Measurements from ENCODE around the gene SPINT2.
"Not testable (repeated sequence)": the region's sequence is repeated elsewhere in the genome, so short reads cannot be mapped to it uniquely, and the experiment has no call there.

Gene SPINT2, protein sequence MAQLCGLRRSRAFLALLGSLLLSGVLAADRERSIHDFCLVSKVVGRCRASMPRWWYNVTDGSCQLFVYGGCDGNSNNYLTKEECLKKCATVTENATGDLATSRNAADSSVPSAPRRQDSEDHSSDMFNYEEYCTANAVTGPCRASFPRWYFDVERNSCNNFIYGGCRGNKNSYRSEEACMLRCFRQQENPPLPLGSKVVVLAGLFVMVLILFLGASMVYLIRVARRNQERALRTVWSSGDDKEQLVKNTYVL

DNA sequence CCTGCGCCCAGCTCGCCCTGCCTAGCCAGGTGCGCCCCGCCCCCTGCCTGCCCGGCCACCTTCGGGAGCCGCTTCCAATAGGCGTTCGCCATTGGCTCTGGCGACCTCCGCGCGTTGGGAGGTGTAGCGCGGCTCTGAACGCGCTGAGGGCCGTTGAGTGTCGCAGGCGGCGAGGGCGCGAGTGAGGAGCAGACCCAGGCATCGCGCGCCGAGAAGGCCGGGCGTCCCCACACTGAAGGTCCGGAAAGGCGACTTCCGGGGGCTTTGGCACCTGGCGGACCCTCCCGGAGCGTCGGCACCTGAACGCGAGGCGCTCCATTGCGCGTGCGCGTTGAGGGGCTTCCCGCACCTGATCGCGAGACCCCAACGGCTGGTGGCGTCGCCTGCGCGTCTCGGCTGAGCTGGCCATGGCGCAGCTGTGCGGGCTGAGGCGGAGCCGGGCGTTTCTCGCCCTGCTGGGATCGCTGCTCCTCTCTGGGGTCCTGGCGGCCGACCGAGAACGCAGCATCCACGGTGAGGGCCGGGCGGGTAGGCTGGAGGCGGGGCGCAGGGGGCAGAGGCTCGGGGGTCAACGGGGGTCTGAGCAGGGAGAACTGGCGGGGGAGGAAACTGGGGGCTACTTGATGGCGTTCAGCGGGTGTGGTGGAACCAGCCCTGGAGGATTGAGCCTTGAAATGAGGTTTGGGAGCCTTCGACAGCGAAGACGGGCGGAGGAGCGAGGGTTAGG, at the start of gene SPINT2:
Gene SPINT2, plus strand, starts transcription at position 88 of the 727 bp plus-strand sequence. Its CDS starts 320 bp downstream, at position 408.
- DNase-seq (ENCODE audit: low read depth), result no peak

DNA sequence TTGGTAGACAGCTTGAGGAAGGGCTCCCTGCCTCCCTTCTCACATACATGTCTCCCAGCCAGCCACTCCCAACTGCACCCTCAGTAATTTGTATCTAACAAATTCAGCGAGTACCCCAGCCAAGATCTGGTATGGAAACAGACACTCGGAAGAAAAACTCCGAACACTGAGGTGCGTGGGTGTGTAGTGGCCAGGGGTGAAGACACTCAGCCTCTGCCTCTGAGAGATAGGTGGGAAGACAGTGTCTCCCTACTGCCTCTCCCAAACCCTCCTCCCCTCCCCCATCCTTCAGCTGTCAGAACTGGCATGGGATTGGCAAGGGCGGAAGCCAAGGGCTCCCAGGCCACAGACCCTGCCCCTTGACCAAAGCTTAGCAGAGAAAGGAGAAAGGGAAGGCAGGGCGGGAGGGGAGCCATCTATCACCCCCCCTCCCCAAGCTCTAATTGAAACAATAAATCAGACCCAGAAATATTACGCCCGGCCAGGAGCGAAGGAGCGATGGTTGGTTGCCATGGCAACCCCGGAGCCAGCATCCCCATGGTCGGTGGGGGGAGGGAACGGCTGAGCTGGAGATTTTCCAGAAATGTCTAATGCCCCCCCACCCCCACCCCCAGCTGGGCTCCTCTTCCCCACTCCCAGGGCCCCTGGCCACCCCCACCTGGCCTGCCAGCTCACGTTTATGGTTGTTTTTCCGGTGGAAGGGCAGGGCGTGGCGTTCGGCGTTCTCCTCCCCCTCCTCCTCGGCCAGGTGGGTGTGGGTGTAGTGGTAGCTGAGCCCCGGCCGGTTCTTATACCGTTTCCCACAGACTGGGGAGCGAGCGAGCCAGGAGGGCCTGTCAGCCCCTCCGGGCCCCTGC, 47.4 kb upstream of the SPINT2 start:
- DNase-seq (ENCODE audit: low read depth), result no peak

DNA sequence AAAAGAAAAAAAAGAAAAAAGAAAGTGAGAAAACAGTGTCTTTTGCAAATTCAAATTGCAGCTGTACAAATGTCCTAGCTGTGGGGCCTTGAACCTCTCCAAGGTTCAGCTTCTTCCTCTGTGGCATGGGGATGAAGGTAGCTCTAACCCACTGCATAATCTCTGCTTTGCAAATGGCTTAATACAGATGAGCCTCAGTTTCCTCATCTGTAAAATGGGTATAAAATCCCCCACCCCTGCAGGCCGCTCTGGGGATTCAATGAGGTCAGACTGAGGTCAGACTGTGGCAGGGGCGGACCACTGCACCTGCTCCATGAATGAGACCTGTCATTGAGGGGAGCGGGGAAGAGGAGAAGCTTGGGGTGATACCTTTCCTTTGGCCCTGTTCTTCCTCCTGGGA, 46.2 kb upstream of the SPINT2 start:
- DNase-seq (ENCODE audit: low read depth), result no peak

DNA sequence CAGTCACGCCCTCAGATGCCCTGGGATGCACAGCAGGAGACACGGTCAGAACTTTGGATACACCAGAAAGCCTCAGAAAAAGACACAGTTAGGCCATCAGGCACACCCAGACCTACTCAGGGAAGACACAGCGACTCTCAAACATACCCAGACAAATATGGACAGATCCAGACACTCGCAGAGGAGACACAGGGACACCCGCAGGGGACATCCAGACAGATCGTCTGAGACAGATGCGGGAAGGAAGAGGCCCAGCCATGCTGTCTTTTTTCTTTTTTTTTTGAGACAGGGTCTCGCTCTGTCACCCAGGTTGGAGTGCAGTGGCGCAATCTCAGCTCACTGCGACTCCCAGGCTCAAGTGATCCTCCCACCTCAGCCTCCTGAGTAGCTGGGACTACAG, 45.2 kb upstream of the SPINT2 start:
- no peak for DNase-seq (ENCODE audit: low read depth)

DNA sequence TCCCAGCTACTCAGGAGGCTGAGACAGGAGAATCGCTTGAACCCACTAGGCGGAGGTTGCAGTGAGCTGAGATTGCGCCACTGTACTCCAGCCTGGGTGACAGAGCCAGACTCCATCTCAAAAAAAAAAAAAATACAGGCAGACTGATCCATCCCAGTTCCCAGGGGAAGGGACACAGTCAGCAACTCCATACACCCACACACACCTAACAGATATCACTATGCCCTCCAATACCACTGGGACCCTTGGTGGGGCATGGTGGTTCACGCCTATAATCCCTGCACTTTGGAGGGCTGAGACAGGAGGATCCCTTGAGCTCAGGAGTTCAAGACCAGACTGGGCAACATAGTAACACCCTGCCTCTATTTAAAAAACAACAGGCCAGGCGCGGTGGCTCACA, 43.0 kb upstream of the SPINT2 start:
- no peak for DNase-seq (ENCODE audit: low read depth)

DNA sequence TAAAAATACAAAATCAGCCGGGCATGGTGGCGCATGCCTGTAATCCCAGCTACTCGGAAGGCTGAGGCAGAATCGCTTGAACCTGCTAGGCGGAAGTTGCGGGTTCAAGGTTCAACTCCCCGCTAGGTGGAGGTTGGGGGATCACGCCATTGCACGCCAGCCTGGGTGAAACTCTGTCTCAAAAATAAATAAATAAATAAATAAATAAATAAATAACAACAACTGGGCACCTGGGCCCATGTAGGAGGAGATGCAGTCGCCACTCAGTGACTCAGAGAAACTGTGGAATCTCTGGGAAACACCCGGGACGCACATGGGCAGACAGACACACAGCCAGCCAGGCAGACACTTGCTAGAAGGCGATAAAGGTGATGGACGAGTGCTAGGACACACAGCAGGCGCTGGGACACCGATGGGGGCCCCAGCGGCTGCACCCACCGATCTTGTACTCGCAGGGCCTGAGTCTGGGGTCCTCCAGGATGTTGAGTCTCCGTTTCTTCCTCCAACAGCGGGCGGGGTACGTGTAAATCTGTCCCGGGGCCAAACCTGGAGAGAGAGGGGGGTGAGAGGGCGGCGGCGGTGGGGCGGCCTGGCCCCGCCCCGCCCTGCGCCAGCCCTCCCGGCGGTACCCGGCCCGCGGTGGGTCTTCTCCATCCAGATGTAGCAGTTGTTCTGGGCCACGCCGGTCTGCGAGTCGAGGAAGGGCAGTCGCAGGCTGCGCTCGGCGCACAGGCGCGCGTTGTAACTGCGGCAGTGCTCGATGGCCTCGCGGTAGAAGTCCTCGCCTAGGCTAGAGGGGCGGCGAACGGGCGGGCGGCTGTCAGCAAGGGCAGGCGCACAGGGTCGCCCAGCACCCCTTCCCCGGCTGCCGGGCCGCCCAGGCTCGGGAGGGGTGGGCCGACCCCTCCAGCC, 42.2 kb upstream of the SPINT2 start:
- DNase-seq (ENCODE audit: low read depth), result no peak

DNA sequence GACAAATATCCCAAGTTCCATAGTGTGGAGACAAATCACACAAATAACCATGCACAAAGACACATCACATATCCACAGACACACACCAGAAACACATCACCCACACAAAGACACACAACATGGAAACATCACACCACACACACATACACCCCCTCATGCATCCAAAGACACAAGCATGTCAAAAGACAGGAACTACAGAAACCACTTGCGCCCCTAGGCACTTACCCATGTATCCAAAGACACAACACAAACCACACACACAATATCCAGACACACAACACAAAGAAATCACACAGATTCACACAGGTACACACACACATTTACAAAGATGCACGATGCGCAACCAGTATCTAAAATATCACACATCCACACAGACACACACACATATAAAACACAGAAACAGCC, 41.3 kb upstream of the SPINT2 start:
- no peak for DNase-seq (ENCODE audit: low read depth)

DNA sequence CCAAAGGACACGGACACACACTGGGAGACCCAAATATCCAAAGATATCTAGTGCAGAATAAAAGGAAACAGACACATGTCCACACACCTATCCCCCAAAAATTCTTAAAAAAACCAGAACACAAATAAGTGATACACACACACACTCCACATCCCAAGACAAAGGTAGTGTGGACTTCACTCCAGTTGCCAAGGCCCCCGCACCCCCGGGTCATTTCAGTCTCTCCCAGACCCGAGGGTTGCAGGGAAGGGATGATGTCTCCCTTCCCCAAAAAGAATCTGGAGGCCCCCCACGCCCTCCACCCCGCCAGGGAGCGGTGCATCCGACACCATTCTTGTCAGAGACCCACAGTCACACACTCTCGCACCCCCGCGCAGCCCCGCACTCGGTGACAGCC, 40.8 kb upstream of the SPINT2 start:
- no peak for DNase-seq (ENCODE audit: low read depth)

DNA sequence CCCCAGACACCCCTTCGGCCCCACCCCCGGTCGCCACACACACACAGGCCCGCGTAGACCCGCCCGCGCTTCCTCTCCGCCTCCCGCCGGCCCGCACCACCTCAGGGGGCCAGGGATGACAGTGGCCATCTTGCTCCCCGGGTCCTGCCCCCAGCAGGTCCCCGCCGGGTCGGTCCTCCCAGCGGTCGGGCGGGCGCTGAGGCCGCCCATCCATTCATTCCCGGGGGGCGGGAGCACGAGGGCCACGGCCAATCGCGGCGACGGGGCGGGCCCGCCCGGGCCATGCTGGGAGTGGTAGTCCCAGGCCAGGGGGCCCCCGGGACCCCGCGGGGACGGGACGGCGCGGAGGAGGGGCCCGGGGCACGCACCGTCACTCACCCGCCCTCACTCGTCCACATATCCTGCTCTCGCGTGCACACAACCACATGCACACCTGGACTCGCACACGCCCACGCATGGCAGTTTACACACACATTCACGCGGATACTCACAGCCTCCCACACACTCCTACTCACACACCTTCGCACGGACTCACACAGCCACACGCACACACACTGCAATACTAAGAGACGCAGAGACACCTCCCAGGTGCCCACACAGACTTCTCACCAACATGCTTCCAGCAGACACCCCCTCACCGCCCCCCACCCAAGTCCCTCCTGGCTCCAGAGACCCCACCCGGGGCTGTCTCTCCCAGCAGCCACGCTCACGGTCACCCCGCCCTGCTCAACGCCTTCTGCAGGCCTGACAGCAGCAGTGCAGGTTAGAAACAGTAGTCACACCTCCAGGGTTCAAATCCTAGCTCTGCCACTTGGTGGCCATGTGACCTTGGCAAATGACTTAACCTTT, 40.1 kb upstream of the SPINT2 start, which contains the start of gene DPF1:
Gene DPF1, minus strand, starts transcription at position 209 of the 849 bp plus-strand sequence. Its CDS starts 80 bp downstream, at position 129.
- peak; percentile 78 for DNase-seq (ENCODE audit: low read depth)

DNA sequence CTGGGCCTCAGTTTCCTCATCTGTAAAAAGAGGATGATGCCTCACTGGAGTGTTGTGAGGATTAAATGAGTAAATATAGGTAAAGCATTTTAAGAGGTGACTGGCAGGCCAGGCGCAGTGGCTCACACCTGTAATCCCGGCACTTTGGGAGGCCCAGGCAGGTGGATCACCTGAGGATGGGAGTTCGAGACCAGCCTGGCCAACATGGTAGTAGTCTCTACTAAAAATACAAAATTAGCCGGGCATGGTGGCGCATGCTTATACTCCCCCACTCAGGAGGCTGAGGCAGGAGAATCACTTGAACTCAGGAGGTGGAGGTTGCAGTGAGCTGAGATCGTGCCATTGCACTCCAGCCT, 39.5 kb upstream of the SPINT2 start:
- DNase-seq (ENCODE audit: low read depth), result not testable (repeated sequence)

DNA sequence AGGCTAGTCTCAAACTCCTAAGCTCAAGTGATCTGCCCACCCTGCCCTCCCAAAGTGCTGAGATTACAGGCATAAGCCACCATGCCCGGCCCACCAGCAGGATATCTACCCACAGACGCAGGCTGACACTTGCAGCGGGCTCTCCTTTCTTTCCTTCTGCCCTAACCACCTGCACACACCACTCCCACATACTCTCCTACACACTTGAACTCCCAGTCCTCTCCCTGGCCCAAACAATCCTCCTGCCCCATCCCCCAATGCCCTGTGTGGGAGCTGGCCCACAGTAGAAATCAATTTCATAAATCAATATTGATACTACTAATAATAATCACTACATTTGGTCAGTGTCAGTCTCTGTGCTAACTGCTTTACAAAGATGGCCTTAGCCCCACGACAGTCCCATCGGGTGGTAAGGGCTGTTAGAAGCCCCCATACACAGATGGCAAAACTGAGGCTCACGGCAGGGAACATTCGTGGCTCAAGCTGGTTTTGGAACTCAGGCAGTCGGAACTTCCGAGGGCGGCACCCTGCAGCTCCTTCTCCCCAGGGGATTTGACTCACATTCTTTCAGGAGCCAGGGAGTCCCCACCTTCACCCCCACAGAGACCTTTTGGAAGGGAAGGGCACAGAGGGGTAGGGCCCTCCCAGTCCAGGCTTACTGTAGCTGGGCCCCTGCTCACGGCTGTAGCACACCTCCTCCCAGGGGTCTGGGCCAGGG, 36.9 kb upstream of the SPINT2 start:
- no peak for DNase-seq (ENCODE audit: low read depth)

DNA sequence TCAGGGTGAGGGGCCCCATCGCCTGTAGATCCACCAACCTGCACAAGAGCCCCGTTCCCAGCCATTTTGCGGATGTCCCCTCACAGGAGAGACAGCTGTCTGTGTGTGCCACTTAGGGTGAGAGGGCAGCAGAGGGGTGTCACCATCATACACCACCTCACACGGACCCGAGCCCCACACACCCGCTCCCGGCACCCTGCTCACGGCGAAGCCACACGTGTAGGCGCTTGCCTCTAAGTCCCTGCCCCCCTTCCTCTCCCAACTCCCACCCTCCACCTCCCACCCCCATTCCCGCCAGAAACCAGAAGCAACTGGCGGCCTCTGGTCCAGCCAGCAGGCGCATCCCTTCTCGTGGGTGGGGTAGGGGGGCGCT, 36.4 kb upstream of the SPINT2 start:
- DNase-seq (ENCODE audit: low read depth), result no peak

DNA sequence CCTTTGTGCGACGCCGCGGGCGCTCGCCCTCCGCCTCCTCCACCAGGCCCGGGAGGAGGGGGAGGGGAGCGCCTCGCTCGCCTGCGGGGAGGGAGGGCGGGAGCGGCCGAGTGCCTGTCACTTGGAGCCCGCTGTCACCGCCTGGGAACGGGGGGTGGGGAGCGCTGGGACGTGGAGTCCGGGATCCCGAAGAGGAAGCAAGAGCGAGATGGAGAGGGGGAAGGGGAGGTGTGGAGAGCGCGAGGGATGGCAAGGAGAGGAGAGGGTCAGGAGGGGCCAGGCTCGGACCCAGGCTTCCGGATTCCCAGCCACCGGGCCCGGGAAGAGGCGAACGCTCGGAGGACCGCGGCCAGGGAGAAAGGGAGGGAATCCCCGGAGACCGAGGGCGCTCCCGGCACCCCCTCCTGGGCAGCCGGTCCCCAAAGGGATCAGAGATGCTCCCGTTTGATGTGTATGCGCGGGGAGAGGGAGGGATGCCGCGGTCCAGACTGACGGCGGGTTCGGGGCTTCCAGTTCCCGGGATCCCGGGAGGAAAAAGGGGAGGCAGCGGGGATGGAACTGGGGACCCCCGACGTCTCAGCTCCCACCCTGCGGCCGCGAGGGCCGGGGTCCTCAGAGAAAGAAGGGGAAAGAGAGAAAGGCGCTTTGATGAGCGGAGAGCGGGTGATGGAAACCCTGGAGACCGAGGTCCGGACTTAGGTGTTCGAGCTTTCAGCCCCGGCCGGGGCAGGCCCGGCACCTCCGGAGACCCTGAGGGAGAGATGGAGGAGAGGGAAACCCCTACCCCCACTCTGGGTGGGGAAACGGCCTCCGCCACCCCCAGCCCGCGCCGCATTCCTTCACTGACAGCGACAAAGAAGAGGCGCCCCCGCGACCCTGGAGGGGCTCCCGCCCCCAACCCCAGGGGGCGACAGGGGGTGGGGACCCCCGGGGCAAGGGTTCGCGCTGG, 35.6 kb upstream of the SPINT2 start:
- no peak for DNase-seq (ENCODE audit: low read depth)

DNA sequence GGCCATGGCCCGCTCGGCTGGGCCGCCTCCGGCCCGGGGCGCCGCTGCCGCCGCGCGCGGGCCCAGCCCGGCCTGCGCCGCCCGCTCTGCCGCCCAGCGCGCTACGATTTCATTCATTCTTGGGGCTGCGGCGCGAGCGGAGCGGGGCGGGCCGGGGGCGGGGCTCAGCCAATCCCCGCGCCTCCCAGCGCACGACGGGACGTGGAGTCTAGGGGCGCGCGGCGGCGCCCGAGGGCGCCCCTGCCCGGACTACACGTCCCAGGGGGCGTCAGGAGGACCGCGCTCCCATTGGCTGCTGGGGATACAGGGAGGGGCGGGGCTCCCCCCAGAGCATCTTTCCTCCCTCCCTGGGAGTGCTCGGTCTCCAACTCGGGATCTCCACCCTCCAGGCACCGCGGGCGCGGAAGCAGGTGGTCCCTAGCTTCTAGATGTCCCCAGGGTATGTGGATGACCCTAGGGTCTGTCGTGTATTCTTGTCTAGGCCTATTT, 34.7 kb upstream of the SPINT2 start:
- DNase-seq (ENCODE audit: low read depth), result peak; percentile 92

DNA sequence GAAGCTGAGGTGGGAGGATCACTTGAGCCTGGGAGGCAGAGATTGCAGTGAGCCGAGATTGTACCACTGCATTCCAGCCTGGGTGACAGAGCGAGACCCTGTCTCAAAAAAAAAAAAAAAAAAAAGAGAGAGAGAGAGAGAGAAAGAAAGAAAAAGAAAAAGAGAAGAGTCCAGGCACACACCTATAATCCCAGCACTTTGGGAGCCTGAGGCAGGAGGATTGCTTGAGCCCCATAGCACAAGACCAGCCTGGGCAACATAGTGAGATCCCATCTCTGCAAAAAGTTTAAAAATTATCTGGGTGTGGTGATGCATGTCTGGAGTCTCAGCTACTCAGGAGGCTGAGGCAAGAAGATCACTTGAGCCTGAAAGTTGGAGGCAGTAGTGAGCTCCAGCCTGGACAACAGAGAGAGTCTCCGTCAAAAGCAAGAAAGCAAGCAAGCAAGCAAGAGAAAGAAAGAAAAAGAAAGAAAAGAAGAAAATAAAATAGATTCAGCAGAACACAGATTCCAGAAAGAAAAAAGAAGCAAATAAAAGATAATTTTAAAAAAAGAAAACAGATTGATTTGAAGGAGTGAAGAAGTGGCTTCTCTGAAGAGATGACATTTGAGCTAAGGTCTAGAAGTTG, 33.8 kb upstream of the SPINT2 start:
- DNase-seq (ENCODE audit: low read depth), result not testable (repeated sequence)

DNA sequence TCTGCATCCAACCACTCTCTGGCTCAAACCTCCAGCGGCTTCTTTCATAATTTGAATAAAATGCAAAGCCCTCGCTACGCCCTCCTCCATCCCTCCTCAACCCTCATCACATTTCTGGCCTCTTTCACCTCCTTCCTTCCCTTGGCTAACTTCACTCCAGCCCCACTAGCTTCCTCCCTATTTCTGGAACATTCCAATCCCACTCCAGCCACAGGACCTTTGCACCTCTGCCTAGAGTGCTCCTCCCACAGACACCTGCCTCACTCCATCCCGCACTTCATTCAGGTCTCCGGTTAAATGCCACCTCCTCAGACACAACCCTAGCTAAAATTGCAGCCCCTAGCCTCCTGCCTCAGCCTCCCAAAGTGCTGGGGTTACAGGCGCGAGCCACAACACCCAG, 32.5 kb upstream of the SPINT2 start:
- DNase-seq (ENCODE audit: low read depth), result no peak

DNA sequence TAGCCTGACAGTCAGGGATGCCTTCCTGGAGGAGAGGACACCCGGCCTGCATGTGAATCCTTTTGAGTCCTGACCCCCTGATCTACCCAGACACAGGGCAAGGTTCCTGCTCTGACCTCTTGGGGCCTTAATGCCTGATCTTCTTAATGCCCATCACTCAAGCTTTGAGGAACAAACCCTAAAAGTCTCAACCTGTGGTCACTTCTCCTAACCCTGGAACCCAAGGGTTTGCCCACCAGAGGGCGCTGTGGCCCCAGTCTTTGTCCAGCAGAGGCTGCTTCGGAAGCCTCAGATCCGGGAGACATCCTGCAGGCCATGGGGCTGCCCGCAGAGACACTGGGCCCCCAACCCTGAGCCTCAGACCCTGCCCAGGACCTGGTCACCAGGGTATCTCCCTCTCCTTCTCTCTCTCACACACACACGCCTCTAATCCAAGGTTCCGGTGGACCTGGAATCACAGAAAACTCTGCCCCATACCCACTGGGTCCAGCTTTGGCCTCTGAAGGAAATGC, 30.6 kb upstream of the SPINT2 start:
- DNase-seq (ENCODE audit: low read depth), result peak; percentile 69

DNA sequence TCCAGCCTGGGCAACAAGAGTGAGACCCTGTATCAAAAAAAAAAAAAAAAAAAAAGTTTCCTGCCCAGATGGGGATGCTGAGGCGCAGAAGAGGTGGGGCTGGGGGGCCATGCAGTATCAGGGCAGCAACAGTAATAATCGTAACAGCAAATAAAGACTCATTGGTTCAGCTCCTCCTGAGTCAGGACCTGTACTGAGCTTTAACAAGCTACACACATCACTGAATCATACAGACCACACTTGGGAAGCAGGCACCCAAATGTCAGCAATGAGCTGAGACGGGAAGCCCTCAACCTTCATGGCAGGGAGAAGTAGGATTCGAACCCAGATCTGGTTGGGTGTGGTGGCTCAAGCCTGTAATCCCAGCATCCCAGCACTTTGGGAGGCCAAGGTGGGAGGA, 29.8 kb upstream of the SPINT2 start:
- DNase-seq (ENCODE audit: low read depth), result no peak

Measured in EH (cell line).